ENCODE data around the gene CPLX4.
"Not testable (repeated sequence)": the region's sequence is repeated elsewhere in the genome, so short reads cannot be mapped to it uniquely, and the experiment has no call there.

CPLX4 gene

DNA sequence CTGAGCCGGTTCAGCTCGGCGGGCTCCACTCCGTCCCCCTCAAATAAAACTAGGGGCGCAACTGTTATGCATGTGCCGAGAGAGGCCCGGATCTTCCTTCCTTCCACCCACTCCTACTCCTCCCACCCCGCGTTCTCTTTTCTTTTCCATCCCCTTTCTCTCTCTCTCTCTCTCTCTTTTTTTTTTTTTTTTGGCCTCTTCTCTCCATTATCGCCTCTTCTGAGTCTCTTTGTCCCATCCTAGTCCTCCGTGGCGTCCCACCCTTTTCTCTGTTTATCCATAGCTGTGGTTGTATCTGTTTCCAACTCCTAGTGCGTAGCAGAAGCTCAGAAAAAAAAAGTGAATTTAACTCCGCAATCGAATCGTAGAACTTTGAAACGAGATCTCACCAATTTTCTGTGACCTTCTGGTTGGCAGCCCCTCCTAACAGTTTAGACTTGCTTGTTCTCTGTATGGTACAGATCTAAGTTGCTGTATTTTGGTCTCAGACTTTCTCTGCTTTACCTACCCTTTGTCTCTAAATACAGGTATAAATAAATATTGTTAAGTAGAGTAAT is 48.8 kb downstream of the CPLX4 start:
- no peak for DNase-seq (ENCODE audit: low read depth)

DNA sequence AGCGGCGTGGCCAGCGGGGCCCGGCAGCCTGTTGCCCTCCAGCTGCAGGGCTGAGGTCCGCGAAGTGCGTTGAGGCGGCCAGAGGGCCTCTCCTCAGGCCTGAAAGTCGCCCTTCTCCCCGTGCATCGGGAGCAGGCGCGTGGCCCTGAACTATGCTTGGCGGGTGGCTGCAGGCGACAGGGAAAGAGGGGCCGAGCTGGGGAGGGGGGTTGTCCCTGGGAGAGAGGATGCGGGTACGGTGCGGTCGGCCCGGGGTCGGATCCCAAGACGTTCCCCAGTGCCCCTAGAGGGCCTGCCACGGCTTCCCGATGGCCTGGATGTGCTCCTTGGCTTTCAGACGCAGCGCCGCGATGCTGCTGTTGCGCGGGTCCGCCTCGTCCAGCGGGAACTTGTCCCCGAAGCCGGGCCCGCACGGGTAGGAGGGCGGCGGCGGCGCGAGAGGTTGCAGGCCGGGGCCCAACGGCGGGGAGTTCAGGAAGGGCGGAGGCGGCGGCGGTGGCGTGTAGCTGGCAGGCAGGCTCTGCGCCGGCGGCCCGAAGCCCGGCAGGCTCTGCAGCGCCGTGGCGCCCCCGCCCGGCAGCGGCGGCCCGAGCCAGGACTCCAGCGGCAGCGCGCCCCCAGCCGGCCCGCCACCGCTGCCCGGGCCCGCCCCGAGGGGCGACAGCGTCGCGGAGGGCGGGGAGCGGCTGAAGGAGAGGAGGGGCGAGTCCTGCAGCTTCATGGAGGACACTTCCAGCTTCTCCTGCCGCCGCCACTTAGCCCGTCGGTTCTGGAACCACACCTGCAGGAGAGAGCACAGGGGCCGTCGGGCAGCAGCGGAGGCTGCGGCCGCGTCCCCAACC is 49.5 kb downstream of the CPLX4 start:
- no peak for DNase-seq (ENCODE audit: low read depth)

GRCh38 chr18:59268127-59268720 is 50.2 kb downstream of the CPLX4 start:
- DNase-seq (ENCODE audit: low read depth) = no peak

DNA sequence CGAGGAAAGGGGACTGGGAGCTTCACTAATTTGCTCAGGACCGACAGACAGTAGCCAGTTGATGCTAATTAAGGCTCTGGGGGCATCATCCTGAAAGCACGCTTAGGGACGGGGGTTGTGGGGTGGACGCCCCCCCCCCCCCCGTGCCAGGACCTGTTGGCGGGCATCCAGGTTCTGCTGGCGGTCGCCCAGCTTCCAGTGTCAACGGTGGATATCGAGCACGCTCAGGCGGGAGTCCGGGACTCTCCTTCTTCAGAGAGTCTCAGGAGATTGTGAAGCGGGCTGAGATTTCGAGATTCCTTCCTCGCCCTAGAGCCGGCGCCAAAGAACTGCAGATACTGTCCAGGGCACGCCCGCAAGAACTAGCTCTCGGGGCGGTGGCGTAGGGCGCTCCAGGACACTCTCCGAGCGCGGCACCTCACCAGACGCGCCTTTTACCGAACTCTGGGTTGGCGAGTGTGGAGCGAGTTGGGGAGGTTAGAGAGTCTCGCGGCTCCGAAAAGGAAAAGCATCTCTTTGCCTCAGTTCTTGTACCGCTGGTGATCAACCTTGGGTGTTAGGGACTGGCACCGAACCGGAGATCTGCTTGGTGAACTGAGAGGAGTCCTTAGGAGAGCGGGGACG is 50.8 kb downstream of the CPLX4 start:
- no peak for DNase-seq (ENCODE audit: low read depth)

DNA sequence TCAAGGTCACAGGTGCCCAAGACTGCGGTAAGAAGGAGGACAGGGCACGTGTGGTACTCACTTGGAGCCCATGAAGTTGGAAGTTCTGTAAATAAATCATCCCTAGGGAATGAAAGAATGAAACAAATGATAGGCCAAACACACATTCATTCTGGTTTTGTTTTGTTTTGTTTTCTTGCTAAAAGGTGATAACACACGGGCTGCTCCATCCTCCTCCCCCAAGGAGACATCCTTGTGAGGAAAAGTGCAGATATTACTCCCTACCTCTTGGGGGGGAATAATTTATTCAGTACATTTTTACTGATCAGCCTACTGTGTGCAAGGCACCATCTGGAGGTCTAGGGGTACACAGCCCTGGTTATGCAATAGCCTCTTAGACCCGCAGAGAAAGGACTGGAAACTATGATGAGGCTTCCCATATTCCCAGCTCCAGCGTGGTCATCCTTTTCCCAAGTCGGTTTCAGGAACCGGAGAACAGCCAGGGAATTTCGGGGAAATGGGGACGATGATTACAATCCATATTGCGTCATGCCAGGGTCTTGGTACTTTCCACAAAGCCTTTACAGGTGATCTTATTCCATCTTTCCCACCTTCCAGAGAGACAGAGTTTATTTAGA is 51.5 kb downstream of the CPLX4 start:
- no peak for DNase-seq (ENCODE audit: low read depth)

DNA sequence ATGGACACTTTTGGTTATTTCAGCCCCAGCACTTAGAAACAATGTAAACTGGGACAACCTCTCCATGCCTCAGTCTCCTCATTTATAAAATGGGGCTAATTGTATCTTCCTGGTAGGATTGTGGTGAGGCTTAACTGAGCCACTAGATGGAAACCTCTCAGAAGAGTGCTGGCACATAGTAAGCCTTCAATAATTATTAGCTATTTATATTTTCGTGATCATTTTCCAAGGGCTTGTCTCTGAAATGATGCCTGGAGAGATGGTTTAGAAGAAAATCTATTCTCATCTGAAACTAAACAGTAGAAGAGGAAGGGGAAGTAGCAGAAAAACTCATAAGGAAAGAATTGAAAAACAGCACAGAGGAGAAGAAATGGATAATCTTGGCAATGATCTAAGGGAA is 52.0 kb downstream of the CPLX4 start:
- no peak for DNase-seq (ENCODE audit: low read depth)

DNA sequence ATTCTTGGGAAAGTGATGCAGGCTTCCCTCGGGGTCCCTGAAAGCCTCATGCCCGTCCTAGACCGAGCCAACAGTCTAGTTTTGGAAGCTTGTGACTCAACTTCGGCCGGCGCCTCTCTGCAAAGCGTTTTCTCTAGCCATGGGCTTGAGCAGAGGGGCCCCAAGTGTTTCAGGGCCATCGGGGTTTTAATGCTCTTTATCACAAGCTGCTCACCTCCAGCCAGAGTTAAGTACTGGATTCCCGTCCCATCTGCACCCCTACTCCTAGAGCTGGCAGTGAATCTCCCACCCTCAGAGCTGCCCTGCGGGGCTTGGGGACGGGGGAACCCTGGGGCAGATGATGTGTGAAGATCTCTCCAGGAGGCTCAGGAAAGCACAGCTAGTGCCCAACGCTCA is 52.5 kb downstream of the CPLX4 start:
- no peak for DNase-seq (ENCODE audit: low read depth)

DNA sequence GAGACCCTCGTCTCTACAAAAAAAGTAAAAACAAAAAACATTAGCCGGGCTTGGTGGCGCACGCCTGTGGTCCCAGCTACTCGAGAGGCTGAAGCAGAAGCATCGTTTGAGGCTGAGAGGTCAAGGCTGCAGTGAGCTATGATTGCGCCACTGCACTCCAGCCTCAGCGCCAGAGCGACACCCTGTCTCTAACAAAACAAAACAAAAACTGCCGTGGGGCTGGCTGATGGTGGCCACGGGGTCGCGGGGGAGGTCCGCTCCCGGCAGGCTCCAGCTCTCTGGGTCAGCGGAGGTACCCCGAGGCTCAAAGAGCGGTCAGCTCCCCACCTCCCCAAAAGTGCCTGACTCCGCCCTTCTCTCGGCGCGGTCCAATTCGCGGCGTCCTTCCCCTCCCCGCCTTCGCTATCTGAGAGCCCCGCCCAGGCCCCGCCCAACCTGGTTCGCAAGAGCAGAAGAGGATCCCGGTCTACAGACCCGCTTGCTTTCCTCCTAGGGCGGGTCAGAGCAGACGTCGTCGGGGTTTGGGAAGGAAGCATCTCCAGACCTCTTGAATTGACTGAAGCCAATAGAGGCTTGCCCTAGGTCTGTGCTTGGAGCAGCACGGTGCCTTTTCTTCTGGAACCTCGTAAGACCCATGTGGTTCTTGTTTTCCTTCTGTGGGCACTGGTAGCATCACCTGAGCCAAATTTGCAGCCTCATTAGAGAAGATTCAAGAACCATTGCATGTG is 53.0 kb downstream of the CPLX4 start:
- DNase-seq (ENCODE audit: low read depth) = no peak

DNA sequence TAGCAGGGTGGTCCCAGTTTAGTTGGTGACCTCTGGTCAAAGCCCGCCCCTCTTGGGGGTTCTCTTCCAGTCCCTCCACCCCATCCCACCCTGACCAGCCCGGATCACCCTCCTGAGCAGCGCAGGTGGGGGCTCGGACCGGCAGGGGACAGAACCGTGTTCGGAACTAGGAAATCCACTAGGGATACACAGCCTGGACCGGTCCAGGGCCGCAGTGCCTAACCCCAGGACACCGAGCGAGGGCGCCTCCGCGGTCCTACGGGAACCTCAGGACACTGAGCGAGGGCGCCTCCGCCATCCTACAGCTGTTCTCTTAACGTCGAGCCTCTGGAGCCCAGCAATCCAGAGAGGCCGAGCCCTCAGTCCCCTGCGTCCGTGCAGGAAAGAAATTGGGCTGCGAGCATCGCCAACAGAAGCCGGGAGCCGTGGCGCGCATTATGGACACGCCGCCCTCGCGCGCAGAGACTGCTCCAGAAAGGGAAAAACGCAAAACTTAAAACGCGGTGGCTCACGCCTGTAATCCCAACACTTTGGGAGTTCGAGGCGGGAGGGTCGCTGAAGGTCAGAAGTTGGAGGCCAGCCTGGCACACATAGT is 53.7 kb downstream of the CPLX4 start:
- no peak for DNase-seq (ENCODE audit: low read depth)

DNA sequence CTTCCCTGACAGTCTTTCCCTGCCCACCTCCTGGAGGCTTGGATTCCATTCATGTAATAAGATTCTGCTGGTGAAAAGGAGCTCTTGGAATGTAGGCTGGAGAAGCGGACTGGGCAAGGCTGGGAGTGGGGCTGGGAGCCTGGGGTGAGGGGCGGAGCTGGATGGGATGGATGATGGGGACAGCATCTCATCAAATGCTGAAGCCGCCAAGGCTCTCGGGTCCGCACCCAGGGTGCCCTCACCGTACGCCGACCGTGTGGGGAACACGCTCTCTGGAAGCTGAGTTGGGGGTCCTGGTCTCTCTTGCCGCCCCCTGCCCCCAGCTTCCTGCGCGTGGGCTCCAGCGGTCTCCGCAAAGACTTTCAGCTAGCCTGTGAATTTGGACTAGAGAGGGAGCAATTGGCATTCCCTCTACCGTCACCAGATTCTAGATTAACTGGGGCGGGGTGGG is 54.3 kb downstream of the CPLX4 start:
- no peak for DNase-seq (ENCODE audit: low read depth)

GRCh38 chr18:59263661-59264060 is 54.8 kb downstream of the CPLX4 start:
- no peak for DNase-seq (ENCODE audit: low read depth)

GRCh38 chr18:59262243-59262642 is 56.2 kb downstream of the CPLX4 start:
- not testable (repeated sequence) for DNase-seq (ENCODE audit: low read depth)

DNA sequence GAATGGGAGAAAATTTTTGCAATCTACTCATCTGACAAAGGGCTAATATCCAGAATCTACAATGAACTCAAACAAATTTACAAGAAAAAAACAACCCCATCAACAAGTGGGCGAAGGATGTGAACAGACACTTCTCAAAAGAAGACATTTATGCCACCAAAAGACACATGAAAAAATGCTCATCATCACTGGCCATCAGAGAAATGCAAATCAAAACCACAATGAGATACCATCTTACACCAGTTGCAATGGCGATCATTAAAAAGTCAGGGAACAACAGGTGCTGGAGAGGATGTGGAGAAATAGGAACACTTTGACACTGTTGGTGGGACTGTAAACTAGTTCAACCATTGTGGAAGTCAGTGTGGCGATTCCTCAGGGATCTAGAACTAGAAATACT is 56.6 kb downstream of the CPLX4 start:
- DNase-seq (ENCODE audit: low read depth) = not testable (repeated sequence)

DNA sequence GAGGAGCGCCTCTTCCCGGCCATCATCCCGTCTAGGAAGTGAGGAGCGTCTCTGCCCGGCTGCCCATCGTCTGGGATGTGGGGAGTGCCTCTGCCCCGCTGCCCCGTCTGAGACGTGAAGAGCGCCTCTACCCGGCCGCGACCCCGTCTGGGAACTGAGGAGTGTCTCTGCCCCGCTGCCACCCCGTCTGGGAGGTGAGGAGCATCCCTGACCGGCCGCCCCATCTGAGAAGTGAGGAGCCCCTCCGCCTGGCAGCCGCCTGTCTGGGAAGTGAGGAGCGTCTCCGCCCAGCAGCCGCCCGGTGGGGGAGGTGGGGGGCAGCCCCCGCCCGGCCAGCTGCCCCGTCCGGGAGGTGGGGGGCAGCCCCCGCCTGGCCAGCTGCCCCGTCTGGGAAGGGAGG is 63.0 kb downstream of the CPLX4 start:
- DNase-seq (ENCODE audit: low read depth) = not testable (repeated sequence)

DNA sequence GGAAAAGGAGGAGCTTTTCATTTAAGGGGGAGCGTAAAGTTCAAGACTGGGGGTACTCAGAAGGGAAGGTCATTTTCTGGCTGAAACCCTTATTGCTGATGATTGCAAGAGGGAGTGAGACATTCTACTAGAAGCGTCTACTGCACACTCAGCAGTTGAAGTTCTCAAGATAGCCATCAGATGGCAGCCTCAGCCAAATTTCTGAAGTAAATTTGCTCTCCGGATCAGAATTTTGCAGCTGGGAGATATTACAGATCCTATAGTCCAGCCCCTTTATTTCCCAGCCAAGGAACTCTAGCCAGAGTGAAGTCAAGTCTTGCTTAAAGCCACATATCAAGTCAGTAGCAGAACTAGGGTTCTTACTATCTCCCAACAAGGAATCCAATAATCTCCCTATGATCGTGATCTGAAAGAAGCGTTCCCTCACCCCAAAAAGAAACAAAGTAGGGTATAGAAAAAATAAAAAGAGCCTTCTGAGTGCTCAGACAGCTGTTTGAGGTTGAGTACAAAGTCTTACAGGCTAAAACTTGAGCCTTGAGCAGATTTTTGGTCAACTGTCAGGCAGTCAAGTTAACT is 69.2 kb downstream of the CPLX4 start:
- no peak for DNase-seq (ENCODE audit: low read depth)

GRCh38 chr18:59246796-59247195 is 71.7 kb downstream of the CPLX4 start:
- DNase-seq (ENCODE audit: low read depth) = no peak

Measured in stimulated activated CD8-positive, alpha-beta memory T cell treated with anti-CD3 and anti-CD28 coated beads, Interleukin-12 subunit alpha, Interleukin-12 subunit beta, amount 100 ng/mL, for 4 hours (primary cell).